HG02759 (cell line): ENCODE data around the gene SNX18.
"Not testable (repeated sequence)": the region's sequence is repeated elsewhere in the genome, so short reads cannot be mapped to it uniquely, and the experiment has no call there.

ENCODE experiments used
- ATAC-seq: cut with Tn5 transposase; IDR thresholded peaks from one replicate; pipeline ENCODE4 v1.9.1; 2021; ENCODE audit warnings: mild to moderate bottlenecking, moderate library complexity; ENCODE audit not compliant: unreplicated experiment

SNX18 gene

GRCh38 chr5:54517512-54518145 is at the start of gene SNX18:
Gene SNX18 (plus strand): TSS chr5:54517759. CDS start chr5:54517953, 194 bp downstream.
- peak; percentile 98 for ATAC-seq

GRCh38 chr5:54469622-54470021 is 47.9 kb upstream of the SNX18 start:
- peak; percentile 83 for ATAC-seq

- ATAC-seq = no peak
These were observed 47.4 kb upstream of the SNX18 start for GRCh38 chr5:54470128-54470527.

- ATAC-seq = no peak
These were observed 46.9 kb upstream of the SNX18 start for GRCh38 chr5:54470677-54471076.

- ATAC-seq = no peak
These were observed 46.2 kb upstream of the SNX18 start for GRCh38 chr5:54471398-54471797.

GRCh38 chr5:54476682-54477081 is 40.9 kb upstream of the SNX18 start:
- ATAC-seq = no peak

GRCh38 chr5:54477941-54478478 is 39.5 kb upstream of the SNX18 start:
- ATAC-seq = no peak

- ATAC-seq = no peak
These were observed 37.3 kb upstream of the SNX18 start for GRCh38 chr5:54480296-54480695.

- ATAC-seq = no peak
These were observed 33.2 kb upstream of the SNX18 start for GRCh38 chr5:54484219-54484894.

- not testable (repeated sequence) for ATAC-seq
These were observed 31.9 kb upstream of the SNX18 start for GRCh38 chr5:54485659-54486058.

GRCh38 chr5:54489648-54489979 is 27.9 kb upstream of the SNX18 start:
- not testable (repeated sequence) for ATAC-seq

- no peak for ATAC-seq
These were observed 26.2 kb upstream of the SNX18 start for GRCh38 chr5:54491326-54491725.

GRCh38 chr5:54492178-54492577 is 25.4 kb upstream of the SNX18 start:
- no peak for ATAC-seq

GRCh38 chr5:54495027-54495426 is 22.5 kb upstream of the SNX18 start:
- ATAC-seq = no peak

GRCh38 chr5:54514291-54514690 is 3.3 kb upstream of the SNX18 start:
- ATAC-seq = no peak

GRCh38 chr5:54514841-54515432 is 2.6 kb upstream of the SNX18 start:
- ATAC-seq = no peak

- no peak for ATAC-seq
These were observed 1.9 kb upstream of the SNX18 start for GRCh38 chr5:54515634-54516033.

GRCh38 chr5:54516051-54516655 is 1.4 kb upstream of the SNX18 start:
- ATAC-seq = no peak

- ATAC-seq = peak; percentile 3
These were observed 416 bp upstream of the SNX18 start for GRCh38 chr5:54517174-54517511.

- ATAC-seq = peak; percentile 30
These were observed 723 bp downstream of the SNX18 start for GRCh38 chr5:54518146-54518817.

GRCh38 chr5:54518818-54519508 is 1.4 kb downstream of the SNX18 start:
- ATAC-seq = no peak
